Islet precursor cell (in vitro differentiated cells): ENCODE results near the gene COX7A1.
A peak's percentile ranks its signal among the peaks of the same experiment; 100 is the strongest.

Source experiments
- DNase-seq: peaks from one replicate; pipeline ENCODE4 v3.0.0-alpha.2; 2018

Gene COX7A1

DNA sequence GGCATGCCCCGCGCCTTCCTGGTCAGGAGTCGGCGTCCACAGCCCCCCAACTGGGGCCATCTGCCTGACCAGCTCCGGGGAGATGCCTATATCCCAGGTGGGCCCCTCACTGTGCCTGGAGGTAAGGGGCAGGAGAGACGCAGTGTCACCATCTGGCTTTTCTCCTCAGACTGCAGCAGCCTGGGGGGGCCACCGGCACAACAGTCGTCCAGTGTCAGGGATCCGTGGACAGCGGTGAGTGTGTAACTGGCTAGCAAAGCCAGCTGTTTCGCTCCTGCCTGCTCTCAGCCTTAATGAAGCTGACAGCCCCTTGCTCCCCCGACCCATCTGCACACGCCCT, 41.1 kb downstream of the COX7A1 start:
- no peak for DNase-seq

DNA sequence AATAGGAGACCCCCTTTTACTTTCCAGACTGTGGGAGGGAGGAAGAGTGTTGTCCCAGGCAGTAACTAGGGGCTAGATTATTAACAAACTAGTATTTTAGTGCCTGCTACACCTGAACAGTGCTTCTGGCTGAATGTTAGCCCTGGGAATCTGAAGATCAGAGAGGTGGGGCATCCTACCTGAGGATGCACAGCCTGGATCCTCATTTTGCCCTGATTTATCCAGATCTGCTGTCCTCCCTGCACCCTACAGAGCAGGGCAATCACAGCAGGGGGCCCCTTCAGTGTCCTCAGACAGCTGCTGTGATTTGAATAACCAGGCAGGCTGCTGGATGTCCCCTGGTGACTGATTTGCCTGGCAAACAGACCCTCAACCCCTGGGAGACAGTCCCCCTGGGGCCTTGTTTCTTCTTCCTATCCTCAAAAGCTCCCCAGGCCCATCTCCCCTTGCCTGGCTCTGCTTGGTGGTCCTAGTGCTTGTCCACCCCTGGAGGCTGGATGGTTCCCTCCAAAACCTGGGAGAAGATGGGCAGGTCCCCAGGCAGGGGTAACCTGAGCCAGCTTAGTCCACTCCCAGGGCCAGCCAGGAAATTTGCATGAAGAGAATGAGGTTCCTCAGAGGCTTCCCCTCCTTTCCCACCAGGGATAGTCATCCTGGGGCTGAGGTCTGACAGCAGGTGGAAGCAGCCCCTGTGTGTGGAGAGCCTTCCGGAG, 41.6 kb downstream of the COX7A1 start, which contains the start of gene OVOL3:
Gene OVOL3 (plus strand): TSS at position 657 of the 713 bp plus-strand sequence. CDS start 60 bp downstream, outside the sequence.
- DNase-seq: no peak

- no peak for DNase-seq
These were observed 43.6 kb downstream of the COX7A1 start for GRCh38 chr19:36108684-36109083.

DNA sequence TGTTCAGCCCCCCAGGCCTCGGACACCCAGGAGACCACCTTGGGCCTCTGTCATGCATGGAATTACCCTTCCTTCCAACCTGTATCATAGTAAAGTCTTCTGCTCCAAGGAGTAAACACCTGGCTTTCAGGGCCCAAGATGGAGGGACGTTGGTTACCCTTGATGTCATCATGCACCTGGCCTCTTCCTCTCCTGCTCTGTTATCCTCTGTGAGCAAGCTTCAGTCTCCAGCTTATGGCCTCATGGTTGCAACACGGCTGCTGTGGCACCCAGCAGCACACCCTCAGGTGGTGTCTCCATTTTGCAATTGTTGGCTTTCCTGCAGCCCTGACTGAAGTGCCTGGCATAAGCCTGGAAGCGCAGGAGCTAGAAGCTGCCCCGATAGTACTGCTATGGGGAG, 45.3 kb downstream of the COX7A1 start:
- DNase-seq: no peak

DNA sequence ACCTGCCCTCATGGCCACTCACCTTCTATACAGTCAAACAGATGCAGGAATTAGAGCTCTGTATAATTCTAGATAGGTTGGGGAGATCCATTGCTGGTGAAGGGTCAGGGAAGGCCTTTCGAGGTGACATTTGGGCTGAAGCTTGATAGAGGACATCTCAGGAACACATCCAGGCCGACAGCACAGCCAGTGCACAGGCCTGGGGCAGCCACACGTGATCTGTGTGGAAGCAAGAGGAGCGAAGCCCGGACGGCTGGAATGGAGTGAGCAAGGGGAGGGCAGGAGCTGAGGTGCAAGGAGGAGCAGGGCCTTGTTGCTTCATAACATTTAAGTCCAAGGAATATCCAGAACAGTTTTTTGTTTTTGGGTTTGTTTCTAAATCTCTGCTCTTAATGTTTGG, 45.8 kb downstream of the COX7A1 start:
- DNase-seq: no peak

GRCh38 chr19:36103842-36104552, 48.2 kb downstream of the COX7A1 start:
- peak; percentile 78 for DNase-seq

GRCh38 chr19:36103040-36103626, 49.1 kb downstream of the COX7A1 start:
- DNase-seq: no peak

- DNase-seq: no peak
These were observed 50.5 kb downstream of the COX7A1 start for GRCh38 chr19:36101550-36102327.
